ENCODE measurements around the gene RPL6.
"Not testable (repeated sequence)": the region's sequence is repeated elsewhere in the genome, so short reads cannot be mapped to it uniquely, and the experiment has no call there.

RPL6 gene

DNA sequence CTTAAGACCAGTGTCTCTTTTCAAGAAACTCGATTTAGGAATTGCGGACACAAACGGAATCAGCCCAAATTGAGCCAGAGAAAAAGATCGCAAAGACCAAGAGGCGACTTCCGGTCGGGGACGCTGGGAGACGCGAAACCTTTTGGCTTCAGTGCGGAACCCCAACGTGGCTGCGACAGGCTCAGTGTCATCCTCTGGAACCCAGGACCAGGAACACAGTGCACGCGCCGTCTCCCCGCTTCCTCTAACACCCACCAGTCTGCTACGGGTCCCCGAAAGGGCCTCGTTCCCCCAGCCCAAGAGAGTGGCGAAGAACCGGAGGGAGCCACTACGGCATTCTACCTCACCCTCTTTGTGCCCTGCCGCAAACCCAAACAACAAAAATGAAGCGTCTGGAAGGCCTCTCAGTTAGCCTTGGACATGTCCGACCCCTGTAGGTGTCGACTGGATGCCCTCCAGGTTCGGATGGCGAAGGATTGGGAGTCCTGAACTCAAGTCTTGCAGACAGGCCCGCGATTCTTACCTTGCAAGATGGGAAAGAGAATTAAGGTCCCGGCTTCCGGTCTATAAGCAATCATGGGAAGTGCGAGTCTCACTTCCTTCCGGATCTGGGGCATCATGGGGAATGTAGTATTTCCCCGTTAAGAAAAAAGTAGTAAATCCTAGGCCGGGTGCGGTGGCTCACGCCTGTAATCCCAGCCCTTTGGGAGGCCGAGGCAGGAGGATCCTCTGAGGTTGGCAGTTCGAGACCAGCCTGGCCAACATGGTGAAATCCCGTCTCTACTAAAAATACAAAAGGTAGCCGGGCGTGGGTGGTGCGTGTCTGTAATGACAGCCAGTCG is at the start of gene RPL6:
Gene RPL6 (minus strand): TSS at position 542 of the 842 bp plus-strand sequence. CDS start 949 bp downstream, outside the sequence.
- peak; percentile 95 for DNase-seq

DNA sequence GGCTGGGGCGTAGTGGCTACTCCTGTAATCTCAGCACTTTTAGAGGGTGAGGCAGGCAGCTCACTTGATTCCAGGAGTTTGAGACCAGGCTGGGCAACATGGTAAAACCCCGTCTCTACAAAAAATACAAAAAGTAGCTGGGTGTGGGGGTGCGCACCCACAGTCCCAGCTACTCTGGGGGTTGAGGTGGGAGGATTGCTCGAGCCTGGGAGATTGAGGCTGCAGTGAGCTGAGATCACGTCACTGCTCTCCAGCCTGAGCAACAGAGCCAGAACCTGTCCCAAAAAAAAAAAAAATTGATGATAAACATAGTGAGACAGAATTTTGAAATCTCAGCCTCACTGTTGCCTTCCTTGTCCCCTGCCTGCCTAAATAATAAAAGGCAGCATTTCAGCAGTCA is 49.3 kb upstream of the RPL6 start:
- no peak for DNase-seq

DNA sequence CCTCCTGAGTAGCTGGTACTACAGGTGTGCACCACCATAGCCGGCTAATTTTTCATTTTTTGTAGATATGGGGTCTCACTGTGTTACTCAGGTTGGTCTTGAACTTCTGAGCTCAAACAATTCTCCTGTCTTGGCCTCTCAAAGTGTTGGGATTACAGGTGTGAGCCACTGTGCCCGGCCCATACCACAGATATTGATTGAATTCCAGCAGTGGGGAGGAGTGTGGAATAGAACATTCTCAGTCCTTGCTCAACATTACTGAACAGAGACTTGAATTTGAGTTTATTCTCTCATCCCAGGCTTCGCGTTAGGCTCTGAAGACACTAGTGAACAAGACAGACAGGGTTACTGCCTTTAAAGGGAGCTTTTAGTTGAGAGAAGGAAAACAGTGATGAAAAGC is 48.9 kb upstream of the RPL6 start:
- no peak for DNase-seq

DNA sequence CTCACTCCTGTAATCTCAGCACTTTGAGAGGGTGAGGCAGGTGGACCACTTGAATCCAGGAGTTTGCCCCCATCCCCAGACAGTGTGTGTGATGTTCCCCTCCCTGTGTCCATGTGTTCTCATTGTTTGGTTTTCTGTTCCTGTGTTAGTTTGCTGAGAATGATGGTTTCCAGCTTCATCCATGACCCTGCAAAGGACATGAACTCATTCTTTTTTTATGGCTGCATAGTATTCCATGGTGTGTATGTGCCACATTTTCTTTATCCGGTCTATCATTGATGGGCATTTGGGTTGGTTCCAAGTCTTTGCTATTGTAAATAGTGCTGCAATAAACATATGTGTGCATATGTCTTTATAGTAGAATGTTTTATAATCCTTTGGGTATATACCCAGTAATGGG is 47.7 kb upstream of the RPL6 start:
- DNase-seq: not testable (repeated sequence)

DNA sequence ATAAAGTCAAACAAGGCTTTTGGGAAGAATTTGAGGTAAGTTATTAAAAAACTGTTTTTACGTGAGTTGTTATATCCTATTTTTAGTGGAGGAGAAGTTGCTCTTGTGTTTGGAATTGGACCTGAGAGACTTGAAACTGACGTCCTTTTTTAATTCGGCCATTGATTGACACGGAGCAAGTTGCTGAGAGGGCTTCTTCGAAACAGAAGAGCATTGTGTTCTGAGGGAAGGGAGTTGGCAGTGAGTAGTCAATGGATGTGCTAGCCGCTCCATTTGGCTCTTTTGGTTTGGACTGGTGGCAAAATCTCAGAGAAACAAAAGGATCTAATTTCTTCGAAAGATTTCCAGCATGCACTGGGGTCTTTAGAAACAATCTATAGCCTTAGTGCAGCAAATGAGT is 46.6 kb upstream of the RPL6 start:
- no peak for DNase-seq

DNA sequence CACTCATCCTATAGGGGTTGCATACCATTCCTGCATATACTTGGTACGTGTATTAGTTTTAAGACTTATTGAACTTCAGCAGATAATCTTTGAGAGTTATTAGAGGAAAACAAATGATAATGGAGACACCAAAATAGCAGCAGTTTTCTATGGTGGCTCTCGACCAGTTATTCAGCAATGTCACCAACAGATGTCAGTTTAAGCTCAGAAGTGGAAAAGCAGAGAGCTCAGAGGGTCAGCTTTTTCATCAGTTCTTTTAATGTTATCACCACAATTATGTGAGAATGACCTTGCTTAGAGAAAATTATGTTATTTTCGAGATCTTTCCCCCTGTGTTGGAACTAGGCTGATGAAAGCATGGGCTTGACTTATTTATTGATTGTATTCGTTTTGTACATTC is 41.3 kb upstream of the RPL6 start:
- no peak for DNase-seq

DNA sequence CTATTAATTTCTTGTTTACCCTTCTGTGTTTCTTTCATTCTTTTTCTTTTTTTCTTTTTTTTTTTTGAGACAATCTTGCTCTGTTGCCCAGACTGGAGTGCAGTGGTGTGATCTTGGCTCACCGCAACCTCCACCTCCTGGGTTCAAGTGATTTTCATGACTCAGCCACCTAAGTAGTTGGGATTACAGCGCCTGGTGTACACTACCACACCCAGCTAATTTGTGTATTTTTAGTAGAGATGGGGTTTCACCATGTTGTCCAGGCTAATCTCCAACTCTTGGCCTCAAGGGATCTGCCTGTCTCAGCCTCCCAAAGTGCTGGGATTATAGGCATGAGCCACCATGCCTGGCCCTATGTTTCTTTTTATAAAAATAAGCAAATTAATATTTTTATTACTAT is 38.8 kb upstream of the RPL6 start:
- DNase-seq: not testable (repeated sequence)

DNA sequence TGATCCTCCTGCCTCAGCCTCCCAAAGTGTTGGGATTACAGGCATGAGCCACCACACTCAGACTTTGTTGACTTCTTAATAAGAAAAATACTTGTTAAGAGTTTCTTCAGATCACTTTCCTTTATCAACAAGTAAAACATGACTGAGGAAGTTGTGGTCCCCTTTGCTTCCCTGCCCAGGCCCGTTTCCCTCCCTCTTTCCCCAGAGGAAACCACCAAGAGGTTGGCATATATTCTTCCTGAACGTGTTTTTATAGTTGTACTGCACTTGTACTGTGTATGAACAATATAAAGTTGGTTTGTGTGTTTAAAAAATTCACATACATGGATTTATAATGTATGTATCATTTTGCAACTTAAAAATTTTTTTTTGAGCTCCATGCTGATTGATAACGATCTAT is 37.7 kb upstream of the RPL6 start:
- DNase-seq: no peak

DNA sequence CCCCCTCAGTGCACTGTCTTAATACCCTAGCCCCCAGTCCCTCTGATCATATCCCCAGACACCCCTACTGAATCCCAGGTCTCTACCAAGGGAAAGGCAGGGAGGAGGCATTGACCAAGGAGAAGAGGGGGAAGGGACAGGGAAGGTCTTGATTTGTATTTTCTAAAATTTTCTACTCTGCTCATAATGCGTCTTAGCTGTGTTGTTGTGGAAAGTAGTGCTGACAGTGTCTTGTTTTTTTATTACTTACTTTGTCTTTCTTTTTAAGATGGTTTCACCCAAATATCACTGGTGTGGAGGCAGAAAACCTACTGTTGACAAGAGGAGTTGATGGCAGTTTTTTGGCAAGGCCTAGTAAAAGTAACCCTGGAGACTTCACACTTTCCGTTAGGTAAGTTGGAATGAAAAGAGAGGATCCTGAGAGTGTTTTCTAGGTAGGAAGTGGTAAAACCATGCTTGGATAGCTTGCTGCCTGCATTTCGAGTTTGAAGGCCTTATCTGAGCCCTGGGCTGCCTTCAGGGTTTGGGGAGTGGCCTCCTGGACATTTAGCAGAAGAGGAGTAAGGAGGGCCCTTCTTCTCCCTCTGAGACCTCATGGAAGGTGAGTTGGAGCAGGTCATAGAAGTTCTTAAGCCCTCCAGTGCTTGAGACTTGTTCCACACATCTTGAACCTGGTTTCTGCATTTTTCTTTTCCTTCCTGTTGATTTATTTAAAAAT is 36.8 kb upstream of the RPL6 start:
- no peak for DNase-seq

DNA sequence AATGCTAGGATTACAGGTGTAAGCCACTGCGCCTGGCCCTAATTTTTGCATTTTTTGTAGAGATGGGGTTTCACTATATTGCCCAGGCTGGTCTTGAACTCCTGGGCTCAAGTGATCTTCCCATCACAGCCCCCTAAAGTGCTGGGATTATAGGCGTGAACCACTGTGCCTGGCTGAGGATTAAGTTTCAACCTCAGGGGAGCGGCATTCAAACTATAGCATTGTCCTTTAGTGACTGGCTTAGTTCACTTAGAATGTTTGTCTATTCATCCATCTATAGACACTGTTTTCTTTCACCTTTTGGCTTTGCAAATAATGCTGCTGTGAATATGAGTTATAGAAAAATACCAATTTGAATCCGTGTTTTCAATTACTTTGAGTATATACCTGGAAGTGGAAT is 34.5 kb upstream of the RPL6 start:
- DNase-seq: no peak

DNA sequence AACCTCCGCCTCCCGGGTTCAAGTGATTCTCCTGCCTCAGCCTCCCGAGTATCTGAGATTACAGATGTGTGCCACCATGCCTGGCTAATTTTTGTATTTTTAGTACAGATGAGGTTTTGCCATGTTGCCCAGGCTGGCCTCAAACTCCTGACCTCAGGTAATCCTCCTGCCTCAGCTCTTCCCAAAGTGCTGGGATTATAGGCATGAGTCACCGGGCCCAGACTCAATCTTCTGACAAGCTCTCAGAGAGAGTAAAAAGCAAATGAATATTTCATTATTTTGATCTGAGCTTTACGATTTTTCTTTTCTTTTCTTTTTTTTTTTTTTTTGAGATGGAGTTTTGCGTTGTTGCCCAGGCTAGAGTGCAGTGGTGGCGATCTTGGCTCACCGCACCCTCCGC is 31.2 kb upstream of the RPL6 start:
- not testable (repeated sequence) for DNase-seq

DNA sequence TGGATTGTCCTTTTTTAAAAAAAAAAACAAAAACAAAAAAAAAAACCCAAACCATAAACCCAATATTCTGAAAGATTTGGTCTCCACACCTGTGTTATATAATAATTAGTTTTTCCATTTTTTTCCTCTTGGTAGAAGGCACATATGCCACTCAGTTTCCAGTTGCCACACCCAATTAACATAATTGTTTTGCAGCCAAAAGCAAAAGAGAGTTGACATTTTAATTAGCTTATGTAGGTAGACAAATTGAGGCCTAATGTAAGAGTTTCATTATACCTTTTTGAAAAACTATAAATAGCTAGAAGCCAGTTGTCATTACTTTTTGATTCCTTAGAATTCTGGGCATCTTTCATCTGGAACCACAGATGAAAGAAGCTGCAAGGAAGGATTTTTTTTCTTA is 30.4 kb upstream of the RPL6 start:
- no peak for DNase-seq

DNA sequence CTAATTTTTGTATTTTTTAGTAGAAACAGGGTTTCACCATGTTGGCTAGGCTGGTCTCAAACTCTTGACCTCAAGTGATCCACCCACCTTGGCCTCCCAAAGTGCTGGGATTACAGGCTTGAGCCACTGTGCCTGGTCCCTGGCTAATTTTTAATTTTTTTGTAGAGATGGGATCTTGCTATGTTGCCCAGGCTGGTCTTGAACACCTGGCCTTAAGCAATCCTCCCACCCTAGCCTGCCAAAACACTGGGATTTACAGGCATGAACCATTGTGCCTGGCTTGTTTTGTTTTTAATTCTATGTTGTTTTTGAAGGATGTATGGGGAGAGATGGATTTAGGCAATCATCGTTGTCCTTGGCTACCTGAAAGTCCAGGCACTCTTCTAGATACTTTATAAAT is 29.2 kb upstream of the RPL6 start:
- DNase-seq: not testable (repeated sequence)

DNA sequence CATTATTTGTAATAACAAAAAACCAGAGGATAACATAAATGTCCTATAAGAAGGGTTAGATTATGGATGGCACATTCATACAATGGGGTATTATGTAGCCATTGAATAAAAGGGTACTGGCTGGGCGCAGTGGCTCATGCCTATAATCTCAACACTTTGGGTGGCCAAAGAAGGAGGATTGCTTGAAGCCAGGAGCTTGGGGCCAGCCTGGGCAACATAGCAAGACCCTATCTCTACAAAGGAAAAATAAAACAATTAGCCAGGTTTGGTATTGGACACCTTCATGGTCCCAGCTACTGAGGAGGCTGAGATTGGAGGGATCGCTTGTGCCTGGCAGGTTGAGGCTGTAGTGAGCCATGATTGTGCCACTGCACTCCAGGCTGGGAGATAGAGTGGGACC is 24.1 kb upstream of the RPL6 start:
- DNase-seq: no peak

DNA sequence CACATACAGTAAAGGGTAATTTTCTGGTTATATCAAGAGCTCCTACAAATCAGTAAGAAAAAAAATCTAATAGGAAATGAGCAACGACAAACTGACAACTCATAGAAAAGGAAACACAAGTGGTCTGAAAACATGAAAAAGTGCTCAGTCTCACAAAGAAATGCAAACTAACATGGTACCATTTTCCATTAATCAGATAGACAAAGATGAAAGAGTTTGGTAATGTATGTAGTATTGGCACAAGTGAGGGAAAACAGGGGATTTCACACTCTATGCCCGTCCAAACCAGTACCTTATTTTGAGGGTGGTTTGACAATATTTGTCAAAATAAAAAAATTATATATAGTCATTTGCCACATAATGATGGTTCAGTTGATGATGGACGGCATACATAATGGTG is 22.6 kb upstream of the RPL6 start:
- DNase-seq: no peak

DNA sequence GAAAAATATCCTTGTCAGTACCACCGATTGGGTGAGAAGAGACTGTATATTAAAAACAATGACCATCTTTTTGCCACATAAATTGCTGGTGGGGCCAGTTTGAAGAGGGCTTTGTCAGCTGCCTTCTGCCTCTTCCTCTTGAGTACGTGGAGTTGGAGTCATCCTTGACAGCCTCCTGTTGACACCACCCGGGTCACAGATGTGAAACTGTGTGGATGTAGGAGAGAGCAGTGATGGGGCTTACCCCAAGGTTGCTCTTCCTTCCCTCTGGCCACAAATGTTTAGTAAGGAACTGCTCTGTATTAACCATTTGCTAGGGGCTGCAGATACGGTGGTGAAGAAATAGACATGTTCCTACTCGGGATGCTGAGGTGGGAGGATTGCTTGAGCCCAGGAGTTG is 21.5 kb upstream of the RPL6 start:
- no peak for DNase-seq

DNA sequence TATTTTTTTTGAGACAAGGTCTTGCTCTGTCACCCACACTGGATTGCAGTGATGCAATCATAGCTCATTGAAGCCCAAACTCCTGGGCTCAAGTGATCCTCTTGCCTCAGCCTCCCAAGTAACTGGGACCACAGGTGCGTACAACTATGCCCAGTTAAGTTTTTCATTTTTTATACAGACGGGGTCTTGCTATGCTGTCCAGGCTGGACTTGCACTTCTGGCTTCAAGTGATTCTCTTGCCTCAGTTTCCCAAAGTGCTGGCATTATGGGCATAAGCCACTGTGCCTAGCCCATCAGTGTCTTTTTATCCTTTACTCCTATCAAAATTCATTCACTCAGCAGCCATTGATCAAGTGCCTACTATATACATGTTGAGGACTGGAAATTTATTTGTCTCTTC is 18.4 kb upstream of the RPL6 start:
- no peak for DNase-seq

DNA sequence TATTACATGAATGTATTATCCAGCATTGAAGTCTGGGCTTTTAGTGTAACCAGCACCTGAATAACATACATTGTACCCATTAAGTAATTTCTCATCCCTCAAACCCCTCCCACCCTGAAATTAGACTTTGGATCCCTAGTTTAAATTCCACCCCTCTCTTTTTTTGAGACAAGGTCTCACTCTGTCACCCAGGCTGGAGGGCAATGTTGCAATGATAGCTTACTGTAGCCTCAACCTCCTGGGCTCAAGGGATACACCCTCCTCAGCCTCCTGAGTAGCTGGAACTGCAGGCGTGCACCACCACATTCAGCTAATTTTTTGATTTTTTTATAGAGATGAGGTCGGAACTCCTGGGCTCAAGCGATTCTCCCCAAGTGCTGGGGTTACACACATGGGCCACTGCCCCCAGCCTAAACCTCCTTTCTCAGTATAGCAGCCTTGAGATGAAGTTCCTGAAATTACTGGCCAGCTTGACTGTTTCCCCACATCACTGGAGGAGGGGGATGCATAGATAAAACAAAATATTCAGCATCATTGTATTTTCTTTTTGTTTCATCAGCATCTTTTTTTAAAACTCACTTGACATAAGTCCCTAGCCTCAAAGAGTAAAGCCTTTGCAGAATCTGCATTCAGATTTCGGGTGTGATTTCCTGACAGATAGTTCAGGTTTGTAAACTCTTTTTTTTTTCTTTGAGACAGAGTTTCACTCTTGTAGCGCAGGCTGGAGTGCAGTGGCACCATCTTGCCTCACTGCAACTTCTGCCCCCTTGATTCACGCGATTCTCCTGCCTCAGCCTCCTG is 16.4 kb upstream of the RPL6 start:
- no peak for DNase-seq

DNA sequence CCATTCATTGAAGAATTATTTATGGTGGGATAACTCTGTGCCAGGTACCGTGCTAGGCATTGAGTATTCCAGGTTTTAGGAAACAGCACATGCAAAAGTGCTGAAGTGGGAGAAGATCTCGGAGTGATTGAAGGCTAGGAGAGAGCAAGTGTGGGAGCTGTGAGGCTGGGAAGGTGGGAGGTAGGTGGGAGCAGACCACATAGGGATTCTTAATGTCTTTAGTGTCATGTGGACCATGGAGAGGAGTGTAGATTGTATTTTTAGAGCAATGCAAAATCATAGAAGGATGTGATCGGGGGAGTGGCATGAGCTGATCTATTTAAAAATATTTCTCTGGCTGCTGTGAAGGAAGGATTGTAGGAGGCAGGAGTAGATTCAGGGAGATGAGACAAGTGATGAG is 14.7 kb upstream of the RPL6 start:
- no peak for DNase-seq

DNA sequence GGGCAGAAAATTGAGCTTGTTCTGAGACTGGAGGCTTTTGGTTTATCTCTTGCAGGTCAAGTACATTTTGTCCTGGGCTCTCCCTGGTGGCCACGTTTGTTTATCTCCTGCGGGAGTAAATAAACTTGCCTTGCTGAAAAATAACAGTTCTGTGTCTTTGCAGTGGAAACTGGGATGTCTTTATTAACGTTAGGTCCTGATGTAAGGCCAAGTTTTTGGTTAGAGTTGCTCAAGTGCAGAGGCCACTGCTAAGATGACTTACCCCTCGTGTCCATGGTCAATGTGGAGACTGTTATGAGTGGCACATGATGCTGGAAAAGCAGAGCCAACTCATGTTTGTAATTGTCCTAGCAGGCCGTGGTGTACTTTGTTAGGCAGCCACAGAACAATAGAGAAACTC is 13.1 kb upstream of the RPL6 start:
- no peak for DNase-seq

DNA sequence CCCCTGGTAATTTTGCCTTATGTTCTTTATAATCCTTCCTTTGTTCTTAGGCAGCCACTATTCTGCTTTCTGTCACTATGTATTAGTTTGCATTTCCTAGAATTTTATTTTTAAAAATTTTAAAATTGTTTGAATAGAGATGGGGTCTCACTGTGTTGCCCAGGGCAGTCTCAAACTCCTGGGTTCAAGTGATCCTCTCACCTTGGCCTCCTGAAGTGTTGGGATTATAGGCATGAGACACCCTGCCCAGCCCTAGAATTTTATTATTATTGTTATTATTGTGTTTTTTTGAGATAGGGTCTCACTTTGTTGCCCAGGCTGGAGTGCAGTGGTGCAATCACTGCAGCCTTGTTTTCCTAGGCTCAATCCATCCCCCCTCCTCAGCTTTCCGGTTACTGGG is 12.0 kb upstream of the RPL6 start:
- DNase-seq: no peak

DNA sequence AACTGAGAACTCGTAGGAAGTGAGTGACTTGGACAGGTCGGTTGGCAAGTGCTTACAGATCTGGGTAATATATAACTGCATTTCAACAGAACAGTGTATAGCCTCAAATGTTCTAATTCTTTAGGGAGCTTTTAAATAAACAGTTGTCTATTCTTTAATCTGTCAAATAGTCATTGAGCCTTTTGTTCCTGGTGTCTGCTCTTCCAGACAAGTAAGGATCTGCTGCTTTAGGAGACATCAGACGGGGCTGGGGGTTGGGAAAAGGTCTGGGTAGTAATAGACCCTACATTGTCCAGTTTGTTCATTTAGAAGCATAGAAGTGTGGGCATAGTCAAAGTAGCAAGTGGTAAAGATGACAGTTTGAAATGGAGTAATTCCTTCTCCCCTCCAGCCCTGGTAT is 11.3 kb upstream of the RPL6 start:
- no peak for DNase-seq

DNA sequence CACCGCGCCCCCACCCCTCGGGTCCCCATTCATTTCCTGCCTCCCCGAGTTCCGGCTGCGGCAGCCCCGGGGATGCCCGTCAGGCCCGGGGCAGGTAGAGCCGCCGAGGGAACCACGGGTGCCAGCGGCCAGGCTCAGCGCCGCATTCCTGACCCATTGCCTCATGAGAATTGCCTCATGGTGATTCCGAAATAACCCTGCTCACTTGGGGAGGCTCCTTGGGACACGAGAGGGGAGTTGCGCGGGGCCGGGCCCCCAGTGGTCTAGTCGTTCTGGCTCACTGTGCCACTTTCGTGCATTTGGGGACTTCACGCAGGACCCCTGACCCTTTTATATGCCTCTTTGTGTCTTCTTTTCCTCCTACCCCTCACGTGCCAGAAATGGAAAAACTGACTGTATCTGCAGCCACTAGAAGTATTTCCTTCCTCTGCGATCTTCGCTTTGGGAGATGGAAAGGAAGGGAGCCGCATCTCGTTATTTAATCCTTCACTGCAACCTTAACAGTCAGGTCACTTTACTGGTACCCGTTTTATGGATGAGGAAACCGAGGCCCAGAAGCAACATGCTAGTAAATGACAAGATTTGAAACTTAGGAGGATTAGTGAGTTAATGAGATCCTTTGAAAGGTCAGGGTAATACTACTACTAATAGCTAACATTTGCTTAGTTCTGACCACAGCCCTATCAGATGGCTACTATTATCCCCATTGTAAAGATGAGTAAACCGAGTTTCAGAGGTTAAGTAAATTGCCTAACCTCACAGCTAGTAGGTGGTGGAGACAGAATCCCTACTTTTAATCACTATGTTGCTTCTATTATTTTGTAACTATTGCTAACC is 10.1 kb upstream of the RPL6 start:
- no peak for DNase-seq
